Caco-2 (cell line): ENCODE measurements around the gene HDAC9. TPM values are rescaled to one million over a fixed set of nuclear protein-coding genes. Genes with fewer than 3 reads are reported as not detected.

ENCODE experiments used
- BruUV-seq: library from RNA; stranded (reverse); fragments of 400-500 nt; replicated peaks from 2 replicates; lab custom pipeline; 2021; lab: Mats Ljungman, UMichigan
- CTCF ChIA-PET: fragments of 300-600 bp; sonication (Branson Sonifier 250); formaldehyde crosslinking; loops from one replicate; lab custom pipeline; 2022; ENCODE audit warnings: antibody characterized with exemption; lab: Charles Lee
- POLR2A ChIA-PET: fragments of 300-600 bp; sonication (Branson Sonifier 250); formaldehyde crosslinking; loops from one replicate; lab custom pipeline; 2022; ENCODE audit warnings: antibody characterized with exemption; lab: Charles Lee
- DNase-seq, 2 experiments: peaks; one replicate each; pipeline versions ENCODE4 v3.0.0 to v3.0.0-alpha.2; 2020 to 2022
- H3K27me3 ChIP-seq: replicated peaks from 2 replicates; pipeline ENCODE4 v1.6.0; 2011; ENCODE audit warnings: low read length; ENCODE audit not compliant: control insufficient read depth, insufficient read depth
- H3K36me3 ChIP-seq: 2 replicates; pipeline ENCODE4 v1.5.1; 2011; ENCODE audit warnings: low read length; ENCODE audit not compliant: control insufficient read depth, insufficient read depth
- H3K4me1 ChIP-seq: fragments of 250-450 bp; sonication (Bioruptor Pico); 2 replicates; pipeline ENCODE4 v1.5.1; 2020; ENCODE audit warnings: mild to moderate bottlenecking
- H3K4me3 ChIP-seq: 2 replicates; pipeline ENCODE4 v1.5.1; 2011; ENCODE audit warnings: low read depth, mild to moderate bottlenecking, control low read depth, low read length
- H3K9me3 ChIP-seq: fragments of 250-450 bp; sonication (Bioruptor Pico); 2 replicates; pipeline ENCODE4 v1.5.1; 2020; ENCODE audit warnings: mild to moderate bottlenecking, moderate library complexity
- H3K27ac Mint-ChIP-seq: one replicate; pipeline ENCODE4 v1.8.0; 2022; ENCODE audit warnings: mixed read lengths; ENCODE audit not compliant: unreplicated experiment
- H3K27me3 Mint-ChIP-seq: one replicate; pipeline ENCODE4 v1.8.0; 2022; ENCODE audit warnings: mixed read lengths; ENCODE audit not compliant: insufficient read depth, unreplicated experiment
- H3K36me3 Mint-ChIP-seq: one replicate; pipeline ENCODE4 v1.8.0; 2022; ENCODE audit warnings: mild to moderate bottlenecking, mixed read lengths; ENCODE audit not compliant: insufficient read depth, unreplicated experiment
- H3K4me1 Mint-ChIP-seq: one replicate; pipeline ENCODE4 v1.8.0; 2022; ENCODE audit warnings: low read depth, mixed read lengths; ENCODE audit not compliant: unreplicated experiment
- H3K4me3 Mint-ChIP-seq: one replicate; pipeline ENCODE4 v1.8.0; 2022; ENCODE audit warnings: mild to moderate bottlenecking, moderate library complexity, mixed read lengths; ENCODE audit not compliant: unreplicated experiment
- H3K9me3 Mint-ChIP-seq: one replicate; pipeline ENCODE4 v1.8.0; 2022; ENCODE audit warnings: mixed read lengths; ENCODE audit not compliant: unreplicated experiment
- CTCF ChIP-seq, 2 experiments: fragments of 200-600 bp in 1 of 2; IDR thresholded peaks; 1 replicate in 1 of 2; 2 replicates in 1 of 2; pipeline versions ENCODE4 v1.5.1 to v1.8.0; 2011 to 2022; ENCODE audit warnings: antibody characterized with exemption in 1 of 2, control low read depth in 1 of 2, inconsistent platforms in 1 of 2, low read depth in 1 of 2, low read length in 1 of 2, mild to moderate bottlenecking in 1 of 2, moderate library complexity in 1 of 2; ENCODE audit not compliant: insufficient read depth in 1 of 2, severe bottlenecking in 1 of 2, unreplicated experiment in 1 of 2
- intact Hi-C: fragments of 100-400 bp; cut with micrococcal nuclease; formaldehyde crosslinking; loops from one replicate; pipeline ENCODE4 v1.10.0; 2022; ENCODE audit not compliant: unreplicated experiment
- total RNA-seq: library from RNA; stranded (reverse); gene quantifications from 2 replicates; pipeline ENCODE4 v1.2.3, GENCODE V29; 2022

The HDAC9 gene
- total RNA-seq, 1 experiment from 2014 or later, result 0.27 TPM

DNA sequence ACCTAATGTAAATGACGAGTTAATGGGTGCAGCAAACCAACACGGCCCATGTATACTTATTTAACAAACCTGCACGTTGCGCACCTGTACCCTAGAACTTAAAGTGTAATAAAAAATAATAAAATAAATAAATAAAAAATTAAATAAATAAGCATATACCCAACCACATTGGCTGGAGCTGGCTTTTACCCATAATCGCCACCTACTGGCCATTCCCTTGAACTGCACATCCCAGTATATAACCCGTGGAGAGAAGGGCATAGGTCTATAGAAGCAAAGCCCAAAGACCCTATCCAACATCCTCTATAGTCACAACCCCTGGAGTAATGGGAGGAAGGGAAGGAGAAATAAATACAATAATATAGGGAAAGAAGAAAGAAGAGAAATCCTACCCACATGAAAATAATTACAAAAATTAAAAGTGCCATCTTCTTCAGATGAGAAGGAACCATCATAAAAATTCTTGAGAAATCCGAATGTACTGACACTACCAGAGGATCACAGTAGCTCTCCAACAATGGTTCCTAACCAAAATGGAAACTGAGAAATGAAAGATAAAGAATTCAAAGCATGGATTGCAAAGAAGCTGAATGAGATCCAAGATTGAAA is 556.3 kb downstream of the HDAC9 start:
- intact Hi-C loops, result loop anchor here (1.0 kb wide), 1 partner anchor 359 kb away; no protein-coding TSS in a partner anchor
- H3K27ac Mint-ChIP-seq, result no peak overlapping the region
- Histone ChIP-seq H3K4me1 (no peaks in the 10 kb centered on the region), H3K36me3 (no peaks in the 10 kb centered on the region), H3K9me3 (peaks cover 3% of the 10 kb centered on the region), H3K27me3 (no peaks in the 10 kb centered on the region), H3K4me3 (no peak overlapping the region)
- no peaks in the 10 kb centered on the region for H3K4me1 Mint-ChIP-seq
- H3K9me3 Mint-ChIP-seq, result peaks cover 4% of the 10 kb centered on the region
- peak; percentile 68 to 77 for TF ChIP-seq CTCF (IDR thresholded peaks at IDR 0.05; ENCODE audit: insufficient read depth in 1 of 2, low read depth in 1 of 2, low read length in 1 of 2, severe bottlenecking in 1 of 2, unreplicated experiment in 1 of 2)
- no TSS peak for BruUV-seq
- CTCF ChIA-PET, result no interaction called here
- H3K4me3 Mint-ChIP-seq, result no peak overlapping the region
- peak; percentile 35 to 46 for DNase-seq
- POLR2A ChIA-PET, result no interaction called here
- no peaks in the 10 kb centered on the region for H3K36me3 Mint-ChIP-seq
- peaks cover under 1% of the 10 kb centered on the region for H3K27me3 Mint-ChIP-seq
